ENCODE results near the gene LRMDA.

DNA sequence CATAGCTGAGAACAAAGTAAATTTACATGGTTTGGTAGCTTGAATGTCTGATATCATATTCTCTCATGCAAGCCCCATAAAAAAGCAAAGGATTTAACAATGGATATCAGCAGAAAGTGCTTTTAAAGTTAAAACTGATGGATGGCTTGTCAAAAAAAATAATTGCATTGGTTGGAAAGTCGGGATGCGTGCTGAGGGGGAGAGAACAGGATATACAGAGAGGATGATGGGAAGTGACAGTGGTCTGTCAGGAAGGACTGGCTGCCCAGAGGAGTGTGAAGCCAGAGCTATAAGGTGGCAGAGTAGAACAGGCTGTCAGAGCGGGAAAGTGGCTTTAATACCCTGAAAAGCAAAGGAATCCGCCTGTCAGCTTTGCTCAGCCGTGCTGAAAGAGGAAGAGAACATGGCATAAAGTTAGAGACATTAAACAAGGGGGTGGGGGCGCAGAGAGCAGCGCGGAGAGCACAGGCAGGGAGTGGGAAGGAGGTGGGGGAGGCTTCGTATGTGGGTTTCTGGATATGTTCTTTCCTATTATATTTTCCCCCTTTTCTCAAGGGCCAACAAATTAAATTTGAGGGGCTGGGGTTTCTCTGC is 493.0 kb downstream of the LRMDA start:
- TF ChIP-seq ZNF592 (IDR thresholded peaks at IDR 0.05) (no peak), RBBP5 (conservative IDR thresholded peaks at IDR 0.05) (no peak), CTCF (IDR thresholded peaks at IDR 0.05 in 2 of 3, conservative IDR thresholded peaks at IDR 0.05 in 1 of 3; ENCODE audit: control insufficient read depth in 2 of 3, extremely low read depth in 1 of 3, insufficient read depth in 1 of 3, low read depth in 3 of 3, low read length in 3 of 3) (no peak), RAD21 (IDR thresholded peaks at IDR 0.05; ENCODE audit: insufficient read depth, low read depth, low read length) (no peak), TAF1 (IDR thresholded peaks at IDR 0.05; ENCODE audit: borderline replicate concordance, low read depth, low read length) (no peak), CREB1 (IDR thresholded peaks at IDR 0.05; ENCODE audit: low read depth) (no peak), RB1 (IDR thresholded peaks at IDR 0.05; ENCODE audit: borderline replicate concordance) (no peak), SIN3A (IDR thresholded peaks at IDR 0.05; ENCODE audit: low read depth, low read length) (no peak), REST (IDR thresholded peaks at IDR 0.05; ENCODE audit: low read depth, low read length) (no peak)

All from GM12878 (cell line).